Tibial nerve (tissue), 3 donors: ENCODE data around the gene UBE2G2.

Source experiments
- CTCF ChIP-seq, 5 experiments: fragments of 200-600 bp in 3 of 5; fragments of 450-650 bp in 2 of 5; sonication (generic) in 3 of 5; IDR thresholded peaks; one replicate each; pipeline ENCODE4 v1.5.1; 2016 to 2019; ENCODE audit warnings: antibody characterized with exemption in 5 of 5, mild to moderate bottlenecking in 3 of 5, moderate library complexity in 2 of 5
- POLR2A ChIP-seq, 2 donors: fragments of 450-650 bp; IDR thresholded peaks; one replicate each; pipeline ENCODE4 v1.6.1; 2017; ENCODE audit warnings: antibody characterized with exemption in 2 of 2, mild to moderate bottlenecking in 2 of 2, moderate library complexity in 2 of 2

GRCh38 chr21:44727757-44728156 lies 73.9 kb downstream of the UBE2G2 start:
- TF ChIP-seq POLR2A (IDR thresholded peaks at IDR 0.05) (no peak), CTCF (IDR thresholded peaks at IDR 0.05) (no peak)
